Fibroblast of gingiva (primary cell): Measurements from ENCODE around the gene HOXC6.

Experiments used
- DNase-seq: peaks from one replicate; pipeline ENCODE4 v3.0.0-alpha.2; 2011; ENCODE audit warnings: low read depth

The HOXC6 gene

DNA sequence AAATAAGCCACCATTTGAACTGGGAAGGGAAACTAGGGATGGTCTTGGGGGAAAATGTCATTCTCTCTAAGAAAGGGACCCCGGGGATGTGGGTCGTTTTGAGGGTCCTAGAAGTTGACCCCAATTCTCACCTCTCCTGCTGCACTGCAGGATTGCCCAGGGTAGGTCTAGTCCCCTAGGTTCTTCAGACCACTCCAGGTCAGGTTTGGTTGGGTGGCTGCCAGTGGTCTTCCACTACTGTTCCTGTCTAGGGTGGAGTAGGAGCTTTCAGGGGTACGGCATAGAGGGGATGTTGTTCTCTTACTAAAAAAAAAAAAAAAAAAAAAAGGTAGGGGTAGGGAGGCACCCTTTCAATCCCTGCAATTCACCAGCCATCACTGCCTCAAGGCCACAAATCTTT is 12.2 kb upstream of the HOXC6 start:
- DNase-seq: no peak

DNA sequence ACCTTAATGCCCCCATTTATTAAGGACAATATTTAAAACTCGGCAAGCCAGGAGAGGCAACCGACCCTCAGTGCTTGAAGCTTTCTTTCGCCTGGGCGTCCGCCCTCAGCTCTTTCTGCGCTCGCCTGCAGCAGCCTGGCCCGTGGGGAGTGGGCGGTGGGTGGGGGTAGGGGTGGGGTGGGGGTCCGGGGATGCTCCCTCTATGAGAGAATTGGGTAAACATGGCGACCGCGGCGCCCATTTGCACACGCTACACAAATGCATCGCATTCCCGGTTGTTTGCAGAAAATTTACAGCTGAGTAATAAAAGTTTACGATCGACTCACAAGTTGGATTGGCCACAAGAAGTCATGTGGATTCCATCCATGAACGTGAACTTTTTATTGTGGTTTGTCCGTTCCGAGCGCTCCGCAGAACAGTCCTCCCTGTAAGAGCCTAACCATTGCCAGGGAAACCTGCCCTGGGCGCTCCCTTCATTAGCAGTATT is 11.7 kb upstream of the HOXC6 start:
- no peak for DNase-seq

DNA sequence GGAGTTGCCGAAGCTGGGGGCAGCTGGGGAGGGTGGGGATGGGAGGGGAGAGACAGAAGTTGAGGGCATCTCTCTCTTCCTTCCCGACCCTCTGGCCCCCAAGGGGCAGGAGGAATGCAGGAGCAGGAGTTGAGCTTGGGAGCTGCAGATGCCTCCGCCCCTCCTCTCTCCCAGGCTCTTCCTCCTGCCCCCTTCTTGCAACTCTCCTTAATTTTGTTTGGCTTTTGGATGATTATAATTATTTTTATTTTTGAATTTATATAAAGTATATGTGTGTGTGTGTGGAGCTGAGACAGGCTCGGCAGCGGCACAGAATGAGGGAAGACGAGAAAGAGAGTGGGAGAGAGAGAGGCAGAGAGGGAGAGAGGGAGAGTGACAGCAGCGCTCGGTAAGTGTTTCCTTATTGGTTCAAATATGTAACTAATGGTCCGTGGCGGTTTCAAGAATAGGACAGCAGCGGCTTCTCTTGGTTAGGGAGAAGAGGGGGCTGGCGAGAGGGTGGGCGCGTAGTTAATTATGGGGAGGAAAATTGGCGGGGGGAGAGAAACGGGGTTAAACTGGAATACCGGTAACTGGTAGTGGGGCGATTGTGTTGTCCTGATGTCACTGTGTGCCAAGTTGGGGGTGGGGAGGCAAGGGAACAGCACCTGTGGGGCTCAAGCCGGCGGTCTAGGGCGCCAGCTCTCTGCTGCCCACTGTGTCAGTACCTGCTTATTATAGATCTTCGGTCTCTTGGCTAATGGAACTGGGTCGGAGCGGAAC is 11.0 kb upstream of the HOXC6 start:
- DNase-seq: no peak

DNA sequence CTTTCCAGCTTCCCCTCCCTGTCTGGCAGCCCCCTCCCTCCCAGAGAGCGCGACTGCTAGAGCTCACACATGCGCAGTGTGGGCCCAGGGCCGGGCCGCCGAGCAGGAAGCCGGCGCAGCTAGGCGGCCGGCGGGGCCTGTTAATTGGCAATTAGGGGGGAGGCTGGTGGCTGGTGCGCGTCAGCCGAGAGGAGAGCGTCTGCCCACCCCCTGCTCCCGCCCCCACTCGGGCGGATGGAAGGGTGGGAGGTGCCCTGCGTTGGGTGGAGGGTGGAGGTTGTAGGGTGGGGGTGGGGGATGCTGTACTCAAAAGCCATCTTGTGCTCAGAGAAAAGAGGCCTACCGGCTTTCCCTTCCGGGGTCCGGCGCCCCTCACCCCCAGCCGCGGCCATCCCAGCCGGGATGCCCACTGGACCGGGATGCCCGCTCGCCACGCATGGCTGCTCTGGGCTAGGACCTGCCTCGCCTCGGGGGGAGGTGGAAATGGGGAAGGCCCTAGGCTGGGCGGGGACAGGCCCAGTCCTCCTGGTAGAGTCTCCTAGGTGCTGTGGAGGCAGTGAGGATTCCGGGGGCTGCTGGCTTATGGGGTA is 10.3 kb upstream of the HOXC6 start:
- DNase-seq: peak; percentile 6

DNA sequence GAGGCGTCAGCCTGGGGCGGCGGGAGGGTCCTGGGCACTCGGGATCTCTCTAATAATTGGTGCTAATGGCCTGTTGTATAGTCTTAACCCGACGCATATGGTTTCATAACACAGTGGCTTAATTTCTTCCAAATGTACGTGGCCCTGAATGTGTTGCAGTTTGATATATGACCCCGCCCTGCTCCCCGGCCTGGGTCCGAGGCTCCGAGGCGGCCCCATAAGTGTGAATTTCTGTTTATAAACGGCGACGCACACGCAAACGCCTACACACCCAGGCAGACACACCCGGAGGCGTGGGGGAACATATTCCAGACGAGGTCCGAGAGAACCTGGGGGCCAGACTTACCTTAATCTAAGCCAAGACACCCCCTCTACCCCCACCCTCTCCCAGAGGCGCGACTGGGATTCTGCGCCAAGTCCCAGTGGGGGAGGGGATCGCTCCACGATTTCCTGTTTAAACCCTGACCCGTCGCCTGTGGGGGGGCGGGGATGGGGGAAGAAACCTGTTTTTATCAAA is 9.7 kb upstream of the HOXC6 start:
- DNase-seq: no peak

DNA sequence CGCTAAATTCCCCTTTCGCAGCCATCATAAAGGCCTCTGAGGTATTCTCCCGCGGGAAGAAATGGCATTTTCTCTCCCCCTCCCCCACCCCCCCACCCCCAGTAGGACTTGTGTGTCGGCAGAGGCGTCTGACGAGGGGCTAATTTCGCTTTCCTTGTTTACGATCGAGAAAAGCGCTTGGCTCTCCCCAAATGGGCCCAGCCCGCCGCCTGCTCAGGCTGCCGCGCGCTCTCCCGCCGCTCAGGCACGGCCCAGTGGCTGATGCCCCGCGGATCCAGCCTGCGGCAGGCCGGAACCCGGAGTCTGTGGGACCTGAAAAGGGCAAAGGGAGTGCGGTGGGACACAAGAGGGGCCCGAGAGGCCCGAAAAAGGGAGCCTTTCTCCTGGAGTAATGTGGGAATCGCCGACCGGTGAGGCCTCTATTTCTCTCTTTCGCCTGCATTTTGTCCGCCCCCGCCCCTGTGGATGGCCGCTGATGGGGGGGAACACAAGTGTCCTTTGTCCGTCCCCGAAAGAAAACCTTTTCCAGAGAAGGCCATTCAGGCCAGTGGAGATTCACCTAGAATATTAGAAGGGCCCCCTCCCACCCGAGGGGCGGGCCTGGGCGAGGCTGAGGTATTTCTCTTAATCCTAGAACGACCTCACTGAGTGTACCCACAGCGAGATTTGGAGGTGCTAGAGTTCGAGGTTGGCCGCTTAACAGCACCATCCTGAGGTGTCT is 9.0 kb upstream of the HOXC6 start:
- DNase-seq: no peak

DNA sequence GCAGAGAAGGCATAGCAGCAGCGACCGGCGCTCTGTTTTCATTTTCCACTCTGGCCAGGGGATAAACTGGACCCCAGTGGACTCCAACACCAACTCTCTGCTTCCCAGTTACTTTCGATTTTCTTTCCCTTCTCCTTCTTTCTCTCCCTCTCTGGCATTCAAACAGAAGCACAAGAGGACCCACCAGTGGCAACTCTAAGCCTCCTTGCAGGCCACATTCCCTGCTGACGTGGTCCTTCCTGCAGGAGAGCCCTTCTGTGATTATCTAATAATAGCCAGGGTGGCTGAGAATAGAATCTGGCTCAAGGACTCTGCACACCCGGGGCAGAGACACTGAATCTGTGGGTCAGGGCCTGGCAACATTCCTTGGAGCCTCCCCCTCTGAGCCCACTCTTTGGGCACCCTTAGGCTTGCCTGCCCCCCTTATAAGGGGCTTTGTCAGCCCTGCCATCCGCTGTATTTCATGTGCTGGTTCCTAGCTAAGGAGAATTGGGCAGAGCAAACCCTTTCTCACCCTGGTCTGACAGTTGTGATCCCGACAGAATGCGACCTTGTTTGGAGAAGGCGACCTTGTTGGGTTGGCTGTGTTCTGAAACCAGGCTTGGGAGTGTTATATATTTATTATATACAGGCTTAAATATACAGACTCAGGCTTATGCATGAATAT is 8.2 kb upstream of the HOXC6 start:
- no peak for DNase-seq

DNA sequence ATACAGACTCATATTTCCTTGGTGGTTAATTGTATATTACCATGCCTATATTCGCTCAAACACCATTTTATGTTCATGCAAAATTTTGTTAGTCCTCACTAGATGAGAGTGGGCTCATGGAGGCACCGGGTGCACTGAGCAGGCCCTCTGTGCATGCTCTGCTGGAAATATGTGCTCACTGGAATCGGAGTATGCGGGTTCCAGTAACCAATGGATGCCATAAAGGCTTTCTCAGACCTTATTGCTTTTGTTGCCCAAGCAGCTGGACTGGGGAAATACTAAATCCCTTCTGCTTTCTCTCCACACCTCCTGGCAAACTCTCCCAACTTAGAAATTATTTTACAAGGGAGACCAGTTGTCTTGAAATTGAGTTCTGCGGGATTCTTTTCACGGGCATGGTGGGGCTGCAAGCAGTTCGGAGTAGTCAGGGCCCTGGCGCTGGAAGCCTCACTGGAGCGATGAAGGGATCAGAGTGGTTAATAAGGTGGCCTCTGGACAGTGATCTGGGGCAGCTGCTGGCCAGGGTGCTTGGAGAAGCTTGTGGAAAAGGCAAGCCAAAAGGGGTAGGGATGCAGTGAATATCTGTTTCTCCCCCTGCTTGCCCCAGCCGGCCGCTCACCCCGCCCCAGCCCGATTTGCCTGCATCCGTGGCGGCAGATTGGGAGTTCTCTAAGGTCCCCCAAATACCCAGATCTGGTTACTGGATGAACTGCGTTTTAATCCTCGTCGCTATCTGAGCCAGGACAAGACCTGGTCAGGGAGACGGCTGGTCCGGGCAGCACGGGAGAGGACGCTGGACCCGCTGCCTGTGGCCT is 7.4 kb upstream of the HOXC6 start:
- no peak for DNase-seq

DNA sequence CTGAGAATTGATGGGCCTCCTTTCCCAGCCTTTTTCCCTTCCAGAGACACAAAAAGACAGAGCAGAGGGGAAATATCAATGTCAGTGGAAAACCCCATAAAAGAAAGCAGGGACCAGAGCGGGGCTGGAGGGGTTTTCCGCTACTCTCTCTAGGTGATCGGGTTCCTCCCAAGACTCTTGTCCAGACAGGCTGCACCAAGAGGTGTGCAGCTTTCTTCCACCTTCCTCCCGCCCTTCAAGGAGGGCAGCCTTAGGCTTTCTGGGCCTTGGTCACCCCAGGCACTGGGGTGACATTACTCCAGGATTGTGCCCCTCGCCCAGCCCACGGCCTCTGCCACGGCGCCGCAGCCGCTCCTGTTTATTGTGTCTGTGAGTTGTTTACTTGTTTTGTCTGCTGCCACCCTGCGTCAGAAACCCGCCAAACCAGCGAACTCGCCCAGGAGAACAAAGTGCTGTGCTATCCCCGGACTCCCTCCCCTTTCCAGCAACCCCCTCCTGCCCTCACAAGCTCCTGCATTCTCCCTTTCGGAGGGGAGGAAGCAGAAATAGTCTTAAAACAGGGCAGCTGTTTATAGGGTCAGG is 6.7 kb upstream of the HOXC6 start:
- DNase-seq: no peak

DNA sequence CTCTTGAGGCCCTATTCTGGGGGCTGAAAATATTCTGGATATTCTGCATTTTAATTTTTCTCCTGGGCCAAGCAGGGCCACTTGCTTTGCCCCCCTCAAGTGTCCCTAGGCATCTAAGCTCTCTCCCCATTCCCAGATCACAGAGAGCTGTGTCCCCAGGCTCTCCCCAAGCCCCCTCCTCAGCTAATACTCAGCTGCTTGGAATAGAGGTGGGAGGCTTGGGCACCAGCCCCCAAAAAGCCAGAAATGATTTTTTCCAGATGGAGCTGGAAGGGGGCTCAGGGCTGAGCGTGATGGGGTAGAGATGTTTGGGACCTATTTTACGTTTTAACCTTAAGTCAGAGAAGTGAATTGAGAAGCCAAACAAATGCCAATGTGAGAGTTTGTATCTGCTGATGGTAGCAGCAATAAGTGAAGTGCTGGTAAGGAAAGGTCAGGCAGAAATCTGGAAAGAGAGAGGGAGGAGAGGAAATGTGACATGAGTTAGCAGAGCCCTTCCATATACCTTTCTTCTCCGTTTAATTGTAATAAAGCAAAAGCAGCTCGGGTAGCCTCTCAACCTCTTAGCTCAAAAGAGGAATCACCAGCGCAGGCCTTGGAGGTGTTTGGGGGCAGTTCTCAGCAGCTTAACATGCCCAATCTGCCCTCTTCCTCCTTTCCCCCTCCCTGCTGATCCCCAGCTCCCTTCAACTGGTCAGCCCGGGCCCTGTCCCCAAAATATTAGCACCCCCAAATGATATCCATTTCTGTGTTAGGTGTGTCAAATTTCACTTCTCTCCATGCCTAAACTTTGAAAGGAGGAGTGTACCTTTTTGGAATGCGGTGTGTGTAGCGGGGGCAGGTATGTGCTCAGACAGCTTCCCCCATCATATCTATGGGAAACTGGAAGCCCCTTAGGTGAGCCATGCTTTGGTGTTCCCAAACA is 5.0 kb upstream of the HOXC6 start:
- no peak for DNase-seq

DNA sequence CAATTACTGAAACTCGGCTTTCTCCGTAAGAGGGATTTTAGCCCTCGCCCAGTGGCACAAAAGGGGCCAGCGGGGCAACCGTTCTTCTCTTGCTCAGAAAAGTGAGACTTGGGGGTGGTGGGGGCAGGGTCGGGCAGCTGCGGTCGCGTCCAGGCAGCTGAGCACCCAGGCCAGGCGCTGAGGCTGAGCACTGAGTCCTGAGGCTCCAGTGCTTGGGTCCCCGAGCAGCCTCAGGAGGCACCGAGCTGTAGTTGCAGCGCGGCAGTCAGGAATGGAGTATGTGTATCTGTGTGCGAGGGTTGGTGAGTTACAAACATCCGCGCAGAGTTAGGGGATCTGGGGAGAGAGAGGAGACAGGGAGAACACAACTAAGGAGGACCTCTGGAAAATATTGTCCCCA is 4.1 kb upstream of the HOXC6 start:
- DNase-seq: no peak

DNA sequence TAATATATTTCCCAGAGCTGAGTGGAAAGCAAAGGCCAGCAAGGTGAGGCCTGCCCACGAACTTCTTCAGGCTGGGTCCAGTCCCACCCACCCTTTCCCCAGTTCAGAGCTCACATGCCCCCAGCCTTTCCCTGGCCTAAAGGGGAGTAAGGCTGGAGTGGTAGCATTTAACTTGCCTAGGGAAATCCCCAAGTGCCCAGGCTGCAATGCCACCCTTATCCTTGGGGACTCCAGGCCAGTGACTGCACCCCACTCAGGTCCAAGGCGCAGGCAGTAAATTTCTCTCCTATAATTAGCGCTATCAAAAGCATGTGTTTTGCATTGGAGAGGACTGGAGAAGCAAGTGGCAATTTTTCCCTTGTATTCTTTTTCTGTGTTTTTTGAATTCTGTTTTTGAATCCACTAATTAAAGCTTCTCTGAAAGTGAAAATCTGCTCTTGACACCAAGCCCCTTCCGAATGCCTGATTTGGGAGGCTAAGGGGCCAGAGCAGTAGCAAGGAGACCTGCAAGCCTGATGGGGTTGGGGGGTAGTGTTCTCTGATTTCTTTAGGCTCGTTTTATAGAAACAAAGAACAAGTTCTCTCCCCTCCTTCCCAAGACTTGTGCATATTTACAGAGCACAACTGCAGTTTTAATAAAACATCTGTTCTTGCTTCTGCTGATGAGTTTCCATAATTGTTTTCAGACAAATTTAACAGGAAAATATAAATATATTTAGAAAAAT is 3.5 kb upstream of the HOXC6 start:
- DNase-seq: no peak

DNA sequence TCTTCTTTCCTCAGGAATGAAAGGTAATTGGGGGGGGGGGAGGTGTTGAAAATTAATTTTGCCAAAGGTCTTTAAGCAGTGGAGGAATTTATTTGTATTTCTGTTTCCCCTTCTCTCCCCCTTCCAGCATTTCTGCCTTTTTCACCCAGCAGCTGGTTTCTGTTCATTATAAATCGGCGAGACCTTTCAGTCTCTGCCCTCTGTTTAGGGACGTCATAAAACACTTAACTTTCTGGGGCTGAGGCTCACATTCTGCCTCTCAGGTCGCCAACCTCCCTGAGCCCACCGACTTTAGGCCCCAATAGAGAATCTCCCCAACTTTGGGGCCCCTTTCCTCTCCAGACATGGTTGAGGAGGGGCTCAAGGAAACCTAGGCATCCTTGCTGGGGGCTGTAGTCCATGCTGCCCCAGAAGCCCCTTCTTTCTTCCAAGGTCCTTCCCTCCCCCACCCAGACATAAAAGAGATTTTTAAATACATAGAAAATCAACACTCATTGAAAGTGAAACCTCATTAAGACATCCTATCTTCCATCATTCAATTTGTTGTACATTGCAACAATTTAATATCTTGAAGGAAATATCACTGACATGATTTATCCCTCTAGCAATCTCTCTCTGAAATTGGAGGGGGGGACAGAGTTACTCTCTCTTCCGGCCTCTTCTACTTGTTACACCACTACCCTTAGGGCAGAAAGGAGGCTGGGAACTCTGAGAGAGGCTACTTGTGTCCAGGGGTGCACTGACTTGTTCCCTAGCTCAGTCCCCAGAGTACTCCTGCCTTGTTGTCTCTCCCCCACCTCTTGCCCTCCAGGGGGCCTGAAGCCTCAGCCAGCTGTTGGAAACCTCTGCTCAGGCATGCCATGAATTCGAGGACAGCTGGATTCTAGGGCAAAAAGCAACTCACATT is 2.5 kb upstream of the HOXC6 start:
- DNase-seq: no peak

DNA sequence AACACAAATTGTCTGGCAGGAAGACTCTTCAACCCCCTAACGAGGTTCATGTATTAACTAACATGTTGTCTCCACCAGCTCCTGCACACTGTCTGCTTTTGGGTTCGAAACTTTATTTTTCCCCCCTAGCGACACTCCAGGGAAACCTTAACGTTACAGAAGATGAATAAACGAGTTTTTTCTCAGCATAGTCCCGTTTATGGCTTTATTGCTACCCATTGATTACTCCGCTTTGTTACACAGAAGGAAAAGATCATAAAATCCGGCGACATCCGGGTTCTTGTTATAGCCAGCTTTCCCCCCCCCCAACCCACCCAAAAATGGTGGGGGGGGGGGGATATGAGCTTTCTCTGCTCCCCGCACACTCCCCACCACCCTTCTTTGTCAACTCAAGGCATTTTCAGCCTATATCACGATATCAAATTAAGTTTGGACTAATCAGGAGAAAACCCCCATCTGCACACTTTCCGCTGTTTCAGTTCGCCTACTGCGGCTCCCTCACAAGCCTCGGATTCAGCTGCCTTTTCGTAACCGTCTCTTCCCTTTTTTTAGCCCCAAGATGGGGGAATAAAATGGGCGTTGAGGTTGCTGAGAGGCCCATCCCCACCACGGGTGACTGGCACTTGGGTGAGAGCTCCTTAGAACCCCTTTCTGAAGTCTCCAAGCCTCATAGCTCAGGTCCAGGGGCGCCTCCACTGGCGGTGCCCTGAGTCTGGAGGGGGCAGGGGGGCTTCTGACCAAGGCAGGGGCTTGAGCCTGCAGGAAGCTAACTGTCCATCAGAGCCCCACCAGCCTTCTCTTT is 1.4 kb upstream of the HOXC6 start:
- no peak for DNase-seq

DNA sequence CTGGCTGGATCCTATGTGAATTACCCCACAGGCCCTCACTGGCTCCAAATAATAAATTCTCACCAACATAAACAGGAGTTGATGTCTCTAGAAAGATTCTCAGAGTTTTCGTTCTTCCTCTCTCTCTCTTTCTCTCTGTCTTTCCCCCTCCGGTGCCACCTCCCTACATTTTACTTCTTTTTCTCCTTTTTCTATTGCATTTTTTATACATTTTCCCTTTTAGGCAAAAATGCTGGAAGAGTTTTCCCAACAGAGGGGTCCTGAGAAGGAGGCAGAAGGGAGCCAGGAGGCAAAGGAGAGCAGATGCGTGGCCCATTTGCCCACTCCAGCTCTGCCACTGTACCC is 826 bp upstream of the HOXC6 start:
- DNase-seq: no peak

DNA sequence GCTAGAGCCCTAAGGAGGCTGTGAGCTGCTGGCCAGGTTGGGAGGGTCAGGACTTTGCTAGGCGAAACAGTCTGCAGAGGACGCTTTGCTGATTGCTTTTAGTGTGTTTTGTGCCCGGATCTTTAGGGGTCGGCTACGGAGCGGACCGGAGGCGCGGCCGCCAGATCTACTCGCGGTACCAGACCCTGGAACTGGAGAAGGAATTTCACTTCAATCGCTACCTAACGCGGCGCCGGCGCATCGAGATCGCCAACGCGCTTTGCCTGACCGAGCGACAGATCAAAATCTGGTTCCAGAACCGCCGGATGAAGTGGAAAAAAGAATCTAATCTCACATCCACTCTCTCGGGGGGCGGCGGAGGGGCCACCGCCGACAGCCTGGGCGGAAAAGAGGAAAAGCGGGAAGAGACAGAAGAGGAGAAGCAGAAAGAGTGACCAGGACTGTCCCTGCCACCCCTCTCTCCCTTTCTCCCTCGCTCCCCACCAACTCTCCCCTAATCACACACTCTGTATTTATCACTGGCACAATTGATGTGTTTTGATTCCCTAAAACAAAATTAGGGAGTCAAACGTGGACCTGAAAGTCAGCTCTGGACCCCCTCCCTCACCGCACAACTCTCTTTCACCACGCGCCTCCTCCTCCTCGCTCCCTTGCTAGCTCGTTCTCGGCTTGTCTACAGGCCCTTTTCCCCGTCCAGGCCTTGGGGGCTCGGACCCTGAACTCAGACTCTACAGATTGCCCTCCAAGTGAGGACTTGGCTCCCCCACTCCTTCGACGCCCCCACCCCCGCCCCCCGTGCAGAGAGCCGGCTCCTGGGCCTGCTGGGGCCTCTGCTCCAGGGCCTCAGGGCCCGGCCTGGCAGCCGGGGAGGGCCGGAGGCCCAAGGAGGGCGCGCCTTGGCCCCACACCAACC is 1.5 kb downstream of the HOXC6 start:
- DNase-seq: no peak

DNA sequence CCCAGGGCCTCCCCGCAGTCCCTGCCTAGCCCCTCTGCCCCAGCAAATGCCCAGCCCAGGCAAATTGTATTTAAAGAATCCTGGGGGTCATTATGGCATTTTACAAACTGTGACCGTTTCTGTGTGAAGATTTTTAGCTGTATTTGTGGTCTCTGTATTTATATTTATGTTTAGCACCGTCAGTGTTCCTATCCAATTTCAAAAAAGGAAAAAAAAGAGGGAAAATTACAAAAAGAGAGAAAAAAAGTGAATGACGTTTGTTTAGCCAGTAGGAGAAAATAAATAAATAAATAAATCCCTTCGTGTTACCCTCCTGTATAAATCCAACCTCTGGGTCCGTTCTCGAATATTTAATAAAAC is 2.2 kb downstream of the HOXC6 start:
- no peak for DNase-seq
